ENCODE measurements around the gene KIAA1217.
"Not testable (repeated sequence)": the region's sequence is repeated elsewhere in the genome, so short reads cannot be mapped to it uniquely, and the experiment has no call there.

The KIAA1217 gene

DNA sequence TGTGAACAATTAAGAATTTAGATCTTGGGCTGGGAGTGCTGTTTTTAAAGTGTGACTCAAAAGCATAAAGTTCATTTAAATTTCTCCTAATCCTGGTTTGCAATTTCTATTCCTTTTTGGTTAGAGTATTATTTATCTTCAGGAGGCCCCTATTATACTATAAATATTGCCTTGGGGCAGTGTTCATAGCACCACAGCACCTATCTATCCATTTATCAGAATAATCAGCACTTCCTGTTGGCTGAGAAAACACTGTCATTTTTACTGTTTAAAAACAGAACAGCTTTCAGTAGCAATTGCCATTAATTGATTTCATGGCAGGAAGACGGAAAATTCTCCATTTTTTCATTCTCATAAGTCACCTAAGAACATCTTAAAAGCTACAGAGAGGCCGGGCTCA lies 111.4 kb downstream of the KIAA1217 start:
- H2AFZ ChIP-seq = no peak overlapping the region
- no peaks in the 10 kb centered on the region for H3K27me3 ChIP-seq (ENCODE audit: control insufficient read depth, insufficient read depth, low read length)
- no peak overlapping the region for H3K9ac ChIP-seq
- H3K27ac ChIP-seq = peak overlapping the region; percentile 73
- peak overlapping the region; percentile 43 for H3K4me2 ChIP-seq (ENCODE audit: low read length)
- no peaks in the 10 kb centered on the region for H3K36me3 ChIP-seq (ENCODE audit: control insufficient read depth, insufficient read depth, low read length)
- peaks cover 48% of the 10 kb centered on the region for H3K4me1 ChIP-seq
- TF ChIP-seq CTCF (IDR thresholded peaks at IDR 0.05) = no peak
- peaks cover 11% of the 10 kb centered on the region for H3K79me2 ChIP-seq
- no peaks in the 10 kb centered on the region for H3K9me3 ChIP-seq (ENCODE audit: control insufficient read depth, low read length)
- no peak overlapping the region for H3K4me3 ChIP-seq (ENCODE audit: low read depth, low read length)

DNA sequence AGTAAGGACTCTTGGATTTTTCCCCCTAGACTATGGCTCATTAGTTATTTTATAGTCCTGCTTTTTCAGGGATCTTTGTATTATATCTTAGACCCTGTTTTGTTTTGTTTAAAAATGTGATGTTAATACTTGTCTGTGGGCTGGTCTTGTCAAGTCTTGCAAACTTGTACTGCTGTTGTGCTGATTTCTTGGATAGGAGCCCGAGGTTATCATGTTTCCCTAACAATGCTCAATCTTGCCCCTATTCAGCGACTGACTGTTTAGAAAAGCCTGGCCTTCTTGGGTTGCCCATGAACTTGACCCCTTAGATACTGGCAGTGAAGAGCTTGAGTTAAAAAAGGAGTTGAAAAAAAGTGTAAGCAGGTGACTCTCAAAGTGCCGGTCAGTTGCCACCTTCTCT lies 115.7 kb downstream of the KIAA1217 start:
- Histone ChIP-seq H3K27me3 (ENCODE audit: control insufficient read depth, insufficient read depth, low read length) (no peaks in the 10 kb centered on the region), H3K4me3 (ENCODE audit: low read depth, low read length) (no peak overlapping the region), H3K9ac (no peak overlapping the region), H3K36me3 (ENCODE audit: control insufficient read depth, insufficient read depth, low read length) (no peaks in the 10 kb centered on the region), H3K4me1 (peaks cover 47% of the 10 kb centered on the region), H3K9me3 (ENCODE audit: control insufficient read depth, low read length) (no peaks in the 10 kb centered on the region), H3K27ac (peak overlapping the region; percentile 94), H2AFZ (no peak overlapping the region), H3K79me2 (peaks cover 24% of the 10 kb centered on the region), H3K4me2 (ENCODE audit: low read length) (peak overlapping the region; percentile 51)
- no peak for TF ChIP-seq CTCF (IDR thresholded peaks at IDR 0.05)

- peaks cover 32% of the 10 kb centered on the region for H3K79me2 ChIP-seq
- H3K27me3 ChIP-seq (ENCODE audit: control insufficient read depth, insufficient read depth, low read length) = no peaks in the 10 kb centered on the region
- TF ChIP-seq CTCF (IDR thresholded peaks at IDR 0.05) = no peak
- H3K9me3 ChIP-seq (ENCODE audit: control insufficient read depth, low read length) = no peaks in the 10 kb centered on the region
- no peak overlapping the region for H3K9ac ChIP-seq
- peaks cover 15% of the 10 kb centered on the region for H3K4me1 ChIP-seq
- peak overlapping the region; percentile 1 for H2AFZ ChIP-seq
- peak overlapping the region; percentile 66 for H3K27ac ChIP-seq
- no peaks in the 10 kb centered on the region for H3K36me3 ChIP-seq (ENCODE audit: control insufficient read depth, insufficient read depth, low read length)
- H3K4me3 ChIP-seq (ENCODE audit: low read depth, low read length) = no peak overlapping the region
- H3K4me2 ChIP-seq (ENCODE audit: low read length) = peak overlapping the region; percentile 2
Observed at GRCh38 chr10:24331457-24331856, 122.5 kb downstream of the KIAA1217 start.

DNA sequence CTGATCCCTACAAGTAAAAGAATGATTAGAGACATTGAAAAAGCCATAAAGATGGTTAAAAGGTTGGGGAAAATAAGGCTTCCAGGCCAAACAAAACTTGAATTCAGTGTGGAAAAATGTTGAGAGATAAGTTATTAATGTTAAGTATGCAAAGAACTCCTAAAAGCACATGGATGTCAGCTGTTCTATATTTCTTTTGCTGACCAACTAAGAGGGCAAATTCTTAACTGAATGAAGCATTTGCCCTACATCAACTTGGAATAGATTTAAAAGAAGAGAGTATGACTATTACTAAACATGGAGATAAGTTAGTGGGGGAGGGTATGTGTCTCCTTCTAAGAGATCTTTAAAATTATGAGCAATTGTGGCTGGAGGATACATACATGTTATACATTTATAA lies 124.8 kb downstream of the KIAA1217 start:
- no peak overlapping the region for H2AFZ ChIP-seq
- peaks cover 16% of the 10 kb centered on the region for H3K79me2 ChIP-seq
- H3K4me2 ChIP-seq (ENCODE audit: low read length) = no peak overlapping the region
- no peak overlapping the region for H3K9ac ChIP-seq
- TF ChIP-seq CTCF (IDR thresholded peaks at IDR 0.05) = no peak
- no peaks in the 10 kb centered on the region for H3K27me3 ChIP-seq (ENCODE audit: control insufficient read depth, insufficient read depth, low read length)
- H3K36me3 ChIP-seq (ENCODE audit: control insufficient read depth, insufficient read depth, low read length) = no peaks in the 10 kb centered on the region
- peak overlapping the region; percentile 15 for H3K27ac ChIP-seq
- no peaks in the 10 kb centered on the region for H3K9me3 ChIP-seq (ENCODE audit: control insufficient read depth, low read length)
- no peak overlapping the region for H3K4me3 ChIP-seq (ENCODE audit: low read depth, low read length)
- peaks cover 15% of the 10 kb centered on the region for H3K4me1 ChIP-seq

DNA sequence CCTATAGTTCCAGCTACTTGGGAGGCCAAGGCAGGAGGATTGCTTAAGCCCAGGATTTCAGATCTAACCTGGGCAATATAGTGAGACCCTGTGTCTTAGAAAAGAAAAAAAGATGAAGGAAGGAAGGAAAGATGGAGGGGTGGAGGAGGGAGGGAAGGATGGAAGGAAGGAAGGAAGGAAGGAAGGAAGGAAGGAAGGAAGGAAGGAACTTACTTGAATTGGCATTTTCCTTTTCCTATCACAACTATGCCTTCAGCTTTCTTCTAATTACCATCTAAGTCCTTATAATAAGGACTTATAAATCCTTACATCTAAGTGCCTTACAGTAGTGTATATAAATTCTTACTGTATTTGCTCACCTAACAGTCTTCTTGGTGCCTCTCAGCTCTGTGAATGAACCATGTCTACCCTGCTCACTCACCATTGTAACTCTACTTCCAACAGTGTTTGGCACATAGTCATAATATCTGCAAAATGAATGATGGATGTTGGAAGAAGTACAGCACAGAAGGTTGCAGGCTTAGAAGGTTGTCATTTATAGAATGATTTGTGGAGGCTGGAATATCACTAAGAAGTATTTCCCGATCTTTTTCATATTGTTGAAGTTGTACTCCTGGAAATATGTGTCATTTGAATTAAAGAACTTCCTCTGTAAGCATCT lies 125.5 kb downstream of the KIAA1217 start:
- H3K27ac ChIP-seq = peak overlapping the region; percentile 15
- H3K4me2 ChIP-seq (ENCODE audit: low read length) = no peak overlapping the region
- TF ChIP-seq CTCF (IDR thresholded peaks at IDR 0.05) = no peak

DNA sequence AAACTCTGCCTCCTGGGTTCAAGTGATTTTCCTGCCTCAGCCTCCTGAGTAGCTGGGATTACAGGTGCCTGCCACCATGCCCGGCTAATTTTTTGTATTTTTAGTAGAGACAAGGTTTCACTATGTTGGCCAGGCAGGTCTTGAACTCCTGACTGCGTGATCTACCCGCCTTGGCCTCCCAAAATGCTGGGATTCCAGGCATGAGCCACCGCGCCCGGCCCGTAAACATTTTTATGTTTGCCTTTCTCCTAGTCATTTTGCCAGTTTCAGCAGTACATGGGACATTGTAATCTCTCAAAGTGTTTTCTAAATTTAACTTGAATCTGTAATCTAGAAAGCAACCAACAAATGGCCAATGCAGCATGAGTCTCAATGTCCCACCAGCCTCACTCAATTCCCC lies 128.8 kb downstream of the KIAA1217 start:
- not testable (repeated sequence) for H3K9ac ChIP-seq; H3K27me3 ChIP-seq (ENCODE audit: control insufficient read depth, insufficient read depth, low read length); H2AFZ ChIP-seq; H3K36me3 ChIP-seq (ENCODE audit: control insufficient read depth, insufficient read depth, low read length); H3K4me3 ChIP-seq (ENCODE audit: low read depth, low read length); H3K79me2 ChIP-seq; H3K27ac ChIP-seq; H3K4me2 ChIP-seq (ENCODE audit: low read length); H3K9me3 ChIP-seq (ENCODE audit: control insufficient read depth, low read length)
- peaks cover 23% of the 10 kb centered on the region for H3K4me1 ChIP-seq

More for the DNA sequence above, 125.5 kb downstream of the KIAA1217 start:
- Histone ChIP-seq H2AFZ (no peak overlapping the region), H3K4me1 (peaks cover 16% of the 10 kb centered on the region), H3K9ac (no peak overlapping the region), H3K9me3 (ENCODE audit: control insufficient read depth, low read length) (no peaks in the 10 kb centered on the region), H3K36me3 (ENCODE audit: control insufficient read depth, insufficient read depth, low read length) (no peaks in the 10 kb centered on the region), H3K27me3 (ENCODE audit: control insufficient read depth, insufficient read depth, low read length) (no peaks in the 10 kb centered on the region), H3K4me3 (ENCODE audit: low read depth, low read length) (no peak overlapping the region), H3K79me2 (peaks cover 14% of the 10 kb centered on the region)
